Hepatocyte (in vitro differentiated cells): ENCODE measurements around the gene CHMP4B.

Experiments
- CTCF ChIP-seq: fragments of 200-600 bp; sonication (generic); IDR thresholded peaks from 2 replicates; pipeline ENCODE4 v1.5.1; 2016; ENCODE audit warnings: antibody characterized with exemption, mild to moderate bottlenecking; ENCODE audit not compliant: poor library complexity
- EZH2 ChIP-seq: fragments of 200-600 bp; sonication (generic); IDR thresholded peaks from 2 replicates; pipeline ENCODE4 v1.6.1; 2016; ENCODE audit warnings: antibody characterized with exemption, mild to moderate bottlenecking, borderline replicate concordance
- EZH2phosphoT487 ChIP-seq: fragments of 200-600 bp; sonication (generic); IDR thresholded peaks from one replicate; pipeline ENCODE4 v1.6.1; 2018; ENCODE audit warnings: antibody characterized with exemption, mild to moderate bottlenecking, low read depth, moderate library complexity; ENCODE audit not compliant: unreplicated experiment, severe bottlenecking

- TF ChIP-seq EZH2: no peak
- no peak for TF ChIP-seq CTCF
- no peak for TF ChIP-seq EZH2phosphoT487
Observed at GRCh38 chr20:33869283-33869682, 58.1 kb downstream of the CHMP4B start.
